SU-DHL-6 (cell line): Measurements from ENCODE around the gene GPN2.

Experiments
- H2AFZ ChIP-seq: fragments of 200-600 bp; sonication (generic); 2 replicates; pipeline ENCODE4 v1.6.1; 2014; ENCODE audit warnings: low read depth, mild to moderate bottlenecking, moderate library complexity, mixed read lengths, antibody characterized with exemption, low read length; ENCODE audit not compliant: severe bottlenecking
- H3F3A ChIP-seq: fragments of 200-600 bp; shearing (Covaris generic); 2 replicates; pipeline ENCODE4 v1.6.0; 2016; ENCODE audit warnings: antibody characterized with exemption, mild to moderate bottlenecking; ENCODE audit not compliant: insufficient read depth
- H3K27ac ChIP-seq: fragments of 200-600 bp; sonication (generic); 2 replicates; pipeline ENCODE4 v1.5.1; 2016; ENCODE audit warnings: low read depth, mild to moderate bottlenecking, low read length, moderate library complexity, mixed read lengths
- H3K27me3 ChIP-seq: fragments of 200-600 bp; sonication (generic), shearing (Covaris generic); 2 replicates; pipeline ENCODE4 v1.6.0; 2014; ENCODE audit warnings: mild to moderate bottlenecking, low read length
- H3K36me3 ChIP-seq: fragments of 200-600 bp; sonication (generic); 2 replicates; pipeline ENCODE4 v1.6.1; 2014; ENCODE audit warnings: mild to moderate bottlenecking, low read length, mixed read lengths
- H3K4me2 ChIP-seq: fragments of 300-600, 200-600 bp; shearing (Covaris generic), sonication (generic); 2 replicates; pipeline ENCODE4 v1.6.0; 2014; ENCODE audit warnings: low read length, low read depth, mild to moderate bottlenecking; ENCODE audit not compliant: poor library complexity, severe bottlenecking
- H3K4me3 ChIP-seq: fragments of 200-600 bp; sonication (generic); 2 replicates; pipeline ENCODE4 v1.5.1; 2014; ENCODE audit warnings: antibody characterized with exemption, low read length, mild to moderate bottlenecking, mixed read lengths; ENCODE audit not compliant: insufficient read depth, poor library complexity, severe bottlenecking
- H3K79me2 ChIP-seq: fragments of 200-600 bp; sonication (generic); 2 replicates; pipeline ENCODE4 v1.6.1; 2014; ENCODE audit warnings: mild to moderate bottlenecking, low read length, moderate library complexity; ENCODE audit not compliant: insufficient read depth
- H3K9ac ChIP-seq: fragments of 200-600 bp; sonication (generic); 2 replicates; pipeline ENCODE4 v1.7.0; 2014; ENCODE audit warnings: mild to moderate bottlenecking, low read length
- H3K9me2 ChIP-seq: fragments of 200-600 bp; sonication (generic); replicated peaks from 2 replicates; pipeline ENCODE4 v1.6.1; 2014; ENCODE audit warnings: low read length; ENCODE audit not compliant: insufficient read depth
- H3K9me3 ChIP-seq: fragments of 200-600 bp; sonication (generic); 2 replicates; pipeline ENCODE4 v1.6.1; 2014; ENCODE audit warnings: low read length, mixed read lengths; ENCODE audit not compliant: insufficient read depth
- H4K20me1 ChIP-seq: fragments of 200-600 bp; sonication (generic); 2 replicates; pipeline ENCODE4 v1.6.1; 2014; ENCODE audit warnings: low read depth, mild to moderate bottlenecking, antibody characterized with exemption, low read length, moderate library complexity, mixed read lengths
- EZH2phosphoT487 ChIP-seq: fragments of 200-600 bp; sonication (generic), shearing (Covaris generic); conservative IDR thresholded peaks from 2 replicates; pipeline ENCODE4 v1.6.1; 2018; ENCODE audit warnings: mild to moderate bottlenecking, antibody characterized with exemption, low read length, moderate library complexity, mixed read lengths
- TF ChIP-seq, protein P1 (sequence below): fragments of 200-600 bp; sonication (generic); IDR thresholded peaks from one replicate; pipeline ENCODE4 v1.5.1; 2017; ENCODE audit warnings: antibody characterized with exemption, mild to moderate bottlenecking, low read length, moderate library complexity; ENCODE audit not compliant: insufficient read depth, poor library complexity, severe bottlenecking

The GPN2 gene

DNA sequence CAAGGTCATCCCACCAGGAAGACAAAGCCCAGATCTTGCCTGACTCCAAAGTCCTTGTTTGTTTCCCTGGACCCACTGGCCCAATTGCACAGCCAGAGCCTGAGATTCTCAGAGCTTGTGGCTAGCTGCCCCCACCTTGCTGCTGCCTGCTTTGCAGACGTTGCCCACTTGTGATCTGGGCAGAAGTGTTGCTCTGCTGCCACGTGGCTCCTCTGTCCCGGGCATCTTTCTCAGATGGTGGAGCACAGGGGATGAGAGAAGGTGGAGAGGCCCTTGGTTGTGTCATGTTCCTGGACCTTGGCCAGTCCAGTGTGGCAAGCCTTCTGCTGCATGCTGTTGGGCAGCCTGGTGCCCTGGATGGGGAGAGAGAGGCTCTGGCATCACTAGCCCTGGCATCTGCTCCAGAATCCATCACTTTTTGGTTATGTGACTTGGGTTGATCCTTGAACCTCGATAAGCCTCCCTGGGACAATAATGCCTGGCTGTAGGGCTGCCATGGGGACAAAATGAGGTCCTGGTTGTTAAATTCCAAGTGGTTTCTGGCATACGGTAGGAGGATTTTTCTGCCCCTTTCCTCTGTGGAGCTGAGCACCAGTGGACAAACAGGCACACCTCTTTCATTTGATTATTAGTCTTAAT, 25.2 kb upstream of the GPN2 start:
- Histone ChIP-seq H3K9ac (no peak overlapping the region), H4K20me1 (no peaks in the 10 kb centered on the region), H3K27ac (no peak overlapping the region), H3K36me3 (no peaks in the 10 kb centered on the region), H3K9me3 (no peaks in the 10 kb centered on the region), H3K4me3 (no peak overlapping the region), H3K4me2 (no peak overlapping the region), H3F3A (no peaks in the 10 kb centered on the region), H3K27me3 (no peaks in the 10 kb centered on the region), H2AFZ (no peak overlapping the region), H3K79me2 (no peaks in the 10 kb centered on the region), H3K9me2 (no peaks in the 10 kb centered on the region)
- TF ChIP-seq, protein P1, sequence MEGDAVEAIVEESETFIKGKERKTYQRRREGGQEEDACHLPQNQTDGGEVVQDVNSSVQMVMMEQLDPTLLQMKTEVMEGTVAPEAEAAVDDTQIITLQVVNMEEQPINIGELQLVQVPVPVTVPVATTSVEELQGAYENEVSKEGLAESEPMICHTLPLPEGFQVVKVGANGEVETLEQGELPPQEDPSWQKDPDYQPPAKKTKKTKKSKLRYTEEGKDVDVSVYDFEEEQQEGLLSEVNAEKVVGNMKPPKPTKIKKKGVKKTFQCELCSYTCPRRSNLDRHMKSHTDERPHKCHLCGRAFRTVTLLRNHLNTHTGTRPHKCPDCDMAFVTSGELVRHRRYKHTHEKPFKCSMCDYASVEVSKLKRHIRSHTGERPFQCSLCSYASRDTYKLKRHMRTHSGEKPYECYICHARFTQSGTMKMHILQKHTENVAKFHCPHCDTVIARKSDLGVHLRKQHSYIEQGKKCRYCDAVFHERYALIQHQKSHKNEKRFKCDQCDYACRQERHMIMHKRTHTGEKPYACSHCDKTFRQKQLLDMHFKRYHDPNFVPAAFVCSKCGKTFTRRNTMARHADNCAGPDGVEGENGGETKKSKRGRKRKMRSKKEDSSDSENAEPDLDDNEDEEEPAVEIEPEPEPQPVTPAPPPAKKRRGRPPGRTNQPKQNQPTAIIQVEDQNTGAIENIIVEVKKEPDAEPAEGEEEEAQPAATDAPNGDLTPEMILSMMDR = no peak
- TF ChIP-seq EZH2phosphoT487 = no peak

- no peak for TF ChIP-seq EZH2phosphoT487
- TF ChIP-seq, protein P1 = no peak
- no peak within 1 kb of the TSS for H3K4me2 ChIP-seq
- H3K36me3 ChIP-seq = no peaks in the 10 kb centered on the region
- H3K27me3 ChIP-seq = no peaks in the 10 kb centered on the region
- H3K79me2 ChIP-seq = no peaks in the 10 kb centered on the region
- no peak within 1 kb of the TSS for H3K27ac ChIP-seq
- H3K9ac ChIP-seq = no peak within 1 kb of the TSS
- H4K20me1 ChIP-seq = no peaks in the 10 kb centered on the region
- H2AFZ ChIP-seq = no peak within 1 kb of the TSS
- H3K4me3 ChIP-seq = no peak within 1 kb of the TSS
- no peaks in the 10 kb centered on the region for H3K9me2 ChIP-seq
- H3K9me3 ChIP-seq = no peaks in the 10 kb centered on the region
- H3F3A ChIP-seq = no peaks in the 10 kb centered on the region
Observed at GRCh38 chr1:26913754-26914619, 23.9 kb upstream of the GPN2 start, which contains the start of gene NR0B2. Gene NR0B2 (minus strand): TSS chr1:26913975. CDS start chr1:26913940, 35 bp downstream.

GRCh38 chr1:26913389-26913753, 23.3 kb upstream of the GPN2 start:
- Histone ChIP-seq H3K9me2 (no peaks in the 10 kb centered on the region), H2AFZ (no peak overlapping the region), H3K79me2 (no peaks in the 10 kb centered on the region)

More at GRCh38 chr1:26913389-26913753, 23.3 kb upstream of the GPN2 start:
- TF ChIP-seq, protein P1 = no peak
- TF ChIP-seq EZH2phosphoT487 = no peak
- Histone ChIP-seq H4K20me1 (no peaks in the 10 kb centered on the region), H3K9ac (no peak overlapping the region), H3K36me3 (no peaks in the 10 kb centered on the region), H3K4me3 (no peak overlapping the region), H3K9me3 (no peaks in the 10 kb centered on the region), H3K27ac (no peak overlapping the region), H3K27me3 (no peaks in the 10 kb centered on the region), H3F3A (no peaks in the 10 kb centered on the region), H3K4me2 (no peak overlapping the region)
